ENCODE measurements around the gene HDAC7.
"Not testable (repeated sequence)": the region's sequence is repeated elsewhere in the genome, so short reads cannot be mapped to it uniquely, and the experiment has no call there.

HDAC7 gene

DNA sequence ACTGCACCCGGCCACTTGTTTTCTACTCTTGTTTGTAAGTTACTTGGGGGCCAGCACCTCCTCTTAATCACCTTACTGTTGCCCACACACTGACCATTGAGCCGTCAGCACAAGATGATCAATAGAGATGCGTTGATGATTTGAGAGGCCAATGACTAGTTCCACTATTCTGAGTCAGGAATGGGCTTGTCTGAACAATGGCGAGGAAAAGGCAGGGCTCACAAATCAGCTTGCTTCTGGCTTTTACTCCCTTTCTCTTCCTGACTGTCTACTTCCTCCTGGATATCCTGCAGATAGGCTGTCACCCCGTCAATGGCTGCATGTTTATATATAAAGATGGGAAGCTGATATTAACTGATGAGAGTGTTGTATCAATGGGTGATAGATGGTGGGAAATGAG, 29.1 kb upstream of the HDAC7 start:
- DNase-seq: no peak

DNA sequence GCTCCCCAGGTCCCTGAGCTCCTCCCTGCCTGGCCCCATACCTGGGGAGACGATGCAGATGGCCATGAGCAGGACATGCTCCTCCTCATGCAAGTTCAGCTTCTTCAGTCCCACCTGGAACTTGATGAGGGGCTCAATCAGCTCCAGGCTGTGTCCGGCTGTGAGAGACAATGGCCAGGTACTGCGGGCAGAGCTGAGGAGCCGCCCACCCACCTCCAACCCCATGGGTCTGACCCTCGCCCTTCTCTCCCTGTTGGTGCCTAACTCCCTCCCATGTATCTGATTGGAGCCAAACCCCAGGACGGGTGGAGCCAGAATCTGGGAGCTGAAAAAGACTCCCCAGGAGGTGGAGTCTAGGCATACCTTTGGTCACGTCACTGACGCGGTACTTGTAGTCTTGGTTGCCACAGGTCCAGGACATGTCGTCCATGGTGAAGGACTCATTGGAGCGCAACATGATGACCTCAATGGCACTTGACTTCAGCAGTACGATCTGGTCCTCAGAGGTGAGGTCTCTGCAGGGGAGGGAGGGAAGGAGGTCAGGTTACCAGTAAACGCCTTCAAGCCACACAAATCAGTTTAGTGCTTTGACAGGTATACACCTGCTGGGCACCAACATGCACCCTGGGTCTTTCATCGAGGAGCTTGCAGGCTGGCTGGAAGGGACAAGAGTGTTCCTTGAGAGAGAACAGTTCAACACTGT, 26.7 kb upstream of the HDAC7 start:
- DNase-seq: no peak

DNA sequence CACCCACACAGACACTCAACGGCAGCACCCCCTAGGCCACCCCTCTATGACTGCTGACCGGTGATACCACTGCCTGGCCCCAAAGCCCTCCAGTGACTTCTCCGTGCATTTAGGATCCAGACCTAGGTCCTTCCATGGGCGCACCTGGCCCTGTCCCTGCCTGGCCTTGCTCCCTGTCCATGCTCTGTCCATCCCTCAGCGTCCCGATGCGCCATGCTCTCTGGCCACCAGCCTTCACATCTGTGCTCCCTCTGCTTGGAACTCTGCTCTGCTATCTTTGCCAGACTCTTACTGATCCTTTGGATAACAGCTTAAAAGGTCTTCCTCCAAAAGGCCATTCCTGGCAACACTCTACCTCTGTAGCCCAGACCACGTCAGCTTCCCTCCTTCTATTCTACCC, 25.4 kb upstream of the HDAC7 start:
- DNase-seq: no peak

DNA sequence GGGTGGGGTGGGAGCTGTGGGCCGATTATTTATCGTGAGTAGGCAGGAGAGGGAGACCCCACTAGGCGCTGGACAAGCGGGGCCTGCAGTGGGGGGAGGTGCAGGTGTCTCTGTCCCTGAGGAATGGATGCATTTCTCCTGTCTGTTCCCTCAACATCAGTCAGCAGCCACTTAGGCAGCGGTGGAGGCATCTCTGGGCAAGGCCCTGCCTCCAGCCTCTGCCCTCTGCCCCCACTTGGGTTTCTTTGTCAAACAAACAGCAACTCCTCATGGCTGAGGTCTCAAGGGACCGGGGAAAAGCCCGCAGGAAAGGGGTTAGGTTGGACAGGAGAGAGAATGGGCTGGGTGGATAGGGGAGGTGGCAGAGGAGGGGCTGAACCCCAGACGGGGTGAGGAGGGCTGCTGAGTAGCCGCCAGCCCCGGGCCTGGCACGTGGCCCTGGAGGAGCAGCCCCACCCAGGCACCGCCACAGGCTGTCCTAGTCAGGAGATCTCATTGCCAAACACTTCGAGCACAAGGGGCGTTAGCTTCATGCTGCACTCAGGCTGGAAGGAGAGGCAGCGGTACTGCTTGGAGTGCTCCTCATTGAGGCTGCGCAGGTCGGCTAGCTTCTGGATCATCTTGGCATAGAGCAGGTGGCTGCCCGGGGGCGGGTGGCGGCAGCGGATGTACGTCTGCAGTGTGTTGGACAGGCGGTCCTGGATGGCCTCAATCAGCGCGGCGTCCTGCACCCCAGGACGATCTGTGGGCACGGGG, 24.7 kb upstream of the HDAC7 start:
- DNase-seq: no peak

DNA sequence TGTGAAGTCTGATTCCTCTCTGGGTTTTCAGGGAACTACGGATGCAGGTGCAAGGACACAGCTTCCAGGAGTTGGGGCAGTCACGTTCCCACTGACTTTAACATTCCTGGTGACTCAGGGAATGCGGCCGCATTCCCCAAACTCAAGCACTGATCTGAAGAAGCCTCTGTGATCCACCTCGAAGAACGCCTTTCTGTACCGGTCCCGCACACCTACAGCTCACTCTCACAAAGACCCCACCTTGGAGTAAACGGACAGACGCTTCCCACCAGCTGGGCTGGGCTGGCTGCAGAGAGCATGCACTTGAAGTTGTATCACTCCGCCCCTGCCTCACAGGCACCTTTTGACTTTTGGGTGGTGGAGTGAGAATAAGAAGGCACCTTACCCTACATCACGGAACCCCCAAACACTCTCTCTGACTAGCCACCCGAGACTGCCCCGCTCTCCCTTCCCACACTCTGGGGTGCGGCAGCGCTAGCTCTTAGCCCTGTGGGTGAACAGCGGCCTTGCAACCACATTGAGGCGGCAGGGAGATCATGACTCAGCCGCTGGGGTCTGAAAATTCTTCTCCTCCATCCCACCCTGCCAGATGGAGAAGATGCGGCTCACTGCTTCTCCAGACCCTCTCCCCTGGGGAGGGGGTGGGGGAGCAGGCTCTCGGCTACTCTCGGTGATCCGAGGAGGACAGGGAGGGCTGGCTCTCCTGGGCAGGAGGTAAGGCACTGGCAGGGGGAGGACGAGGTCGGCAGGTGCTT, 23.7 kb upstream of the HDAC7 start:
- DNase-seq: no peak

DNA sequence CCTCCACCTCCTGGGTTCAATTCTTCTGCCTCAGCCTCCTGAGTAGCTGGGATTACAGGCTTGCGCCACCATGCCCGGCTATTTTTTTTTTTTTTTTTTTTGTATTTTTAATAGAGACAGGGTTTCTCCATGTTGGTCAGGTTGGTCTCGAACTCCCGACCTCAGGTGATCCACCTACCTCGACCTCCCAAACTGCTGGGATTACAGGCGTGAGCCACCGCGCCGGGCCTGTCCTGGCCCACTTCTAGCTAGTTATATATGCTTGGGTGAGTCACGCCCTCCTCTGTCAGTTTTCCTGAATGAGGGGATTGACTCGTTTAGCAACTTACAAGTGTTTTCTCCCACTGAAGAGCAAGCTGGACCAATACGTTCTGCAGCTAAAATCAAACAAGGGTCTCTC, 22.8 kb upstream of the HDAC7 start:
- DNase-seq: not testable (repeated sequence)

DNA sequence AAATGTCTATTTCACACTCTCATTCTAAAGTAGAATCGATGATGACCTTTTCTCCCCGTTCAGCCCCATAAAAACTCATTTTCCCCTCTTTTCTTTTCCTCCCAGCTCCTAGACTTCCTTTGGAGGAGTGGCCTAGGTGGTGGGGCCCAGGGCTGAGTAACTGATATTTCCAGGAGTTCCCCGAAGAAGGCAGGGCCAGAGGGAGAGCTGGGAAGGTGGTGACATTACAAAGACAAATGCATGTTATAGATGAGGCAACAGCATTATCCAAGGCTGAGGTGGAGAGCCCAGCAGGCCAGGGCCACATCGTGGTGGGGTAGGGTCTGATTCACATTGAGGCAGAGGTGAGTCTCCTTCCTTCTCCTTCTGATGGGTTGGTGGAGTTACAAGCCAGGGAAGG, 22.2 kb upstream of the HDAC7 start:
- DNase-seq: no peak

DNA sequence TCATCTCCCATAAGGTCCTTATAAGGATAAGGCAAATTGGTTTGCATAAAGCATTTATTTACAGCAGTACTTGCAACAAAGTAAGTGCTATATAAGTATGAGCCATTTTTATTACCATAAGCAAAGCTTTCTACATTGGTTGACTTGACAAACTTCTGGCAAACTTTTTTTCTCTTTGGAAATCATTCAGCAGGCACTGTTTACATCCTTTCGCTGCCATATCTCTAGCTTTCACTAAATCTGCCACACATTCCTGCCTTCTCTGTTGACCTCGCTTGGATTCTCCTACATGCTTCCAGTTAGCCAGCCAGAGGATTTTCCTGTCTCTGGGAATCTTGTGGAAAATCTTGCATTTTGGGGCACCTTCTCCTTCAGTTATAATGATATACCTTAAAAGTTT, 21.8 kb upstream of the HDAC7 start:
- no peak for DNase-seq

DNA sequence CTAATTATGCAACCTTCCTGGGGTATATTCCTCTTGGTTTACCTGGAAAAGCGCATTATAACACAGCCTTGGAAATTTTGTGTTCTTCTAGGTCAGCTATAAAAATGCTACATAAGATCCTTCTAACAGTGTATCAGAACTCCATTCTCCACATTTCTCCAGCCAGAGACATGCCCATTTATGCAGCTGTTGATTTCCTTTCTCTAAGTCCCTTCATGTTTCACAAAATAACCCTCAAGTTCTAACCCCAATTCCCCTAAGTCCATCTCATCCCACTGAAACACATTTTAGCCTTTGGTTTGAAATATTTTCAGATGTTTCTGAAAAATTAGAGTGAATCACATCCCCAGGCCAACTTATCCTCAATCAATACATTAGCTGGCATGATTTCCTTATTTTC, 20.9 kb upstream of the HDAC7 start:
- DNase-seq: no peak

DNA sequence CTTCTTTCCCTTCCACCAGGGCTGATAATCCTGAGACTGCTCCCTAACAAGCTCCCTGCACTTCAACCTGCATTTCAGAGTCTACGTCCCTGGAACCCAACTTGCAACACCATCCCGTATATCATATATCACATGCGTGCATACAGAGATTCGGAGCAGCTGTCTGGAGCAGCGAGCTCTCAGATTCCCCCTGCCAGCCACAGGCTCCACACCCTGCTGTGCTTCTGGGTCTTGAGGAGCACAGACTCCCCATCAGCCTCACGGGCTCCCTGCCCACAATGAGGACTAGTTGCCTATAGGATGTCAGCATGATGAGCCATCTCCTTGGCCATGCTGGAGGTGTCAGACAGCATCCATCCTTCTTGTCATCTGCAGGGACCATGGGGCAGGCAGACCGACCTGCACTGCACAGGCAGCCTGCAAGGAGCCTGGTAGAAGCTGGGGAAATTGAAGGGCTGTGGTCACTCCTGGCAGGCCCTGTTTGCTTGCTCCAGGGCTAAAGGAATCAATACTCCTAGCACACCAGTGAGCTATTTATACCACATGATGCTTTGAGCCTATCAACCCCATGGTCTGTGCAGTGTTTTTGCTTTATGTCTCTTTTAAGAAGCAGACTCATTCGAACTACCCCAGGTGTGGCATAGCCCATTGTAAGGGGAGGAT, 19.6 kb upstream of the HDAC7 start:
- no peak for DNase-seq

DNA sequence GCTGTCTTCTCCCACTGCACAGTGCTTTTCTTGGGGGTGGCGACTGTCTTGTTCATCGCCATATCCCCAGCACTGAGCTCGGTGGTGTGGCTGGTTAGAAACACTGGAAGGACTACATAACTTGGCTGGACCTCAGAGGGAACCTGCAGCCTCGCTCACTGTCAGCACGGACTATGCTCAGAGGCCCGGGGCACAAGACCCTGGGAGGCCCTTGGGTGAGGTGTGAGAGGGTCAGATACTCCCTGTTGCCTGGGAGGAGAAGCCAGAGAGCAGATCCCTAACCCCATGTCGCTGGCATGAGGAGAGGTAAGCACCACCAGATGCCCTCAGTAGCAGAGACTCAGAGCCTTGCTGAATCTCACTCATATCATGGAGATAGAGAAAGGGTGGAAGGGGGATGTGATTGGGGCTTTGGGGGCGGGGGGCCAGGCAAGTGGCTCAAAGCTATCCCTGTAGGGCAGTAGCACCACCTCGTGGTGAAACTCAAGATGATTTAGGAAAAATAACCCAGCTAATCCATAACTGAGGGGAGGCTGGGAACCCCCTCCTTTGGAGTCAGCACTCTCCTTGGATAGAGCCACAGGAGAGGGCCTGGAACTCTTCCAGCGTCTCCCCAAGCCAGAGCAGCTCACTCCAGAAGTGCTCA, 18.7 kb upstream of the HDAC7 start:
- peak; percentile 50 for DNase-seq

DNA sequence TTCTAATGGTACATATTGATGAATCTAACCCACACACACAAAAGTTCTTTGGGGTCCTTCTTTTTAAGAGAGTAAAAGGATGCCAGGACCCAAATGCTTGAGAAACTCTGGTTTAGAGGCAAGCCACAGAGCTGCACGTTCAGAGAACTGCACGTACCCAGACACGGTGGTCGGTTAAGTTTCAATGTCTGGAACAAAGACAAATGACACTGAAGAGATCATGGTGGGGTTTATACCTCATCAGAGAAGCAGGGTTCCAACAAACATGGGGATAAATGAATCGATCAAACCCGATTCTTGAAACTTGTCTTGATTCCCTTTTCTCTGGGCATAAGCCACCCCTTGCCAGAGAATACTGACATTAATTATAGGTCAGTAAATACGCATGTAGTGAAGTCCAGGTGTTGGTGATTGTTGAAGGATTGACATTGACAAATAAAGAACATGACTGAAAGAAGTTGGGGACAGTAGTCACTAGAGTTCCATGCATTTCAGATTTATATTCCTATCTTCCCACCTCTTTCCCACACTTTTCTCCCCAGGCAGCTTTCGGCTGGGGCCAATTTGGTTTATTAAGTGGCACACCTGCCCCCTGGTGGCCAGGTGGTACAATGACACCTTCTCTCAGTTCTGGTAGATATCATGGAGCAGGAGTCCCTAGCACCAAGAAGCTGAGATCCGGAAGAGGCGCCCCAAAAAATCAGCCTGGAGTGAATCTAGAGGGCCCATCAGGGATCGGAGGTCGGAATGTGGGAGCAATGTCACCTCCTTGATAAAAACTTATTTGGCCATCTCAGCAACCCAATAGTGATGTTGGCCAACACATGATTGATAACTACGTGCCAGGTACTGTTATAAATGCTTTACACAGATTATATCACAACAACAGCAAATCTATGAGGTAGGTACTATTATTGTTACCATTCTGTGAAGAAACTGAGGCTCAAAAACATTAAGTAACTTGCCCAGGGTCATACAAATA, 17.8 kb upstream of the HDAC7 start:
- peak; percentile 58 for DNase-seq

DNA sequence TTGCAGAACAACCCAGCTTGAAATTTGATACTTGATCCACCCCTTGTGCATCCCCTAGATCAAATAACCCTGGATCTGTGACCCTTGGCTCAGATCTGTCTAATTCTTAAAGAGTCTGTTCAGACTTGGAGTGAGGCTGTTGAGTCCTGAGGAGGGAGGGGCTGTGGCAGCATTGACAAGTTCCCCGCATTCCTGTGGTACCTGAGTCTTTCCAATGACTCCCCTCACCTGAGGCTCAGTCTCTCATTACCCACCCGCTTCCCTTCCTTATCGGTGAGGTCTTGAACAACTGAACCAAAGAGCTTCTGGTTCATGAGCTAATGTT, 16.1 kb upstream of the HDAC7 start:
- no peak for DNase-seq

DNA sequence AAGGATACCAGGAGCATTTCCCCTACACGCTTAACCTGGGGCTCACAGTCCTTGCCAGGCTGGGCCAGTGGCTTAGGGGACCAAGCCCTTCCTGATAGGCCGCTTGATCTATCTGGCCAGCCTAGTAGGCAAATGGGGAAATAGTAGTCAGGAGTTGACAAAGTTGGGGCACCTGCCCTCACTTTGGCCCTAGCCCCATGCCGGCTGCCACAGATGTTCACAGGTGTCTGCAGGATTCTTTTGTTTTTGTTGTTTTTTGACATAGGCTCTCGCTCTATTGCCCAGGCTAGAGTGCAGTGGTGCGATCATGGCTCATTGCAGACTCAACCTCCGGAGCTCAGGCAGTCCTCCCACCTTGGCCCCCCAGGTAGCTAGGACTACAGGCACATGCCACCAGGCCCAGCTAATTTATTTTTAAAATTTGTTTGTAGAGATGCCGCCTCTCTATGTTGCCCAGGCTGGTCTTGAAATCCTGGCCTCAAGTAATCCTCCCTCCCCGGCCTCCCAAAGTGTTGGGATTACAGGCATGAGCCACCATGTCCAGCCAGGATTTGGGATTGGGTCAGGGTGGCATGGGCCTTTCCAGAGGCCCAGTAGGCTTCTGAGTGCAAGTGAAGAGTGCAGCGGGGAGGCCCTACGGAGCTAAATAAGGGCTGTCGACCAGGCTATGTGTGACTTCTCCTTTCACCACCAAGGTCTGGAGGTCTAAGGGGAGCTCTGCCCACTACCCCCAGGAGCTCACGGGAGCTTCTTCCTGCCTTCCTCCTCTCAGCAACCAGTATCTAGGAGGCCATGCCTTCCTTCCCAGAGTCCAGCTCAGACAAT, 15.5 kb upstream of the HDAC7 start:
- DNase-seq: no peak

DNA sequence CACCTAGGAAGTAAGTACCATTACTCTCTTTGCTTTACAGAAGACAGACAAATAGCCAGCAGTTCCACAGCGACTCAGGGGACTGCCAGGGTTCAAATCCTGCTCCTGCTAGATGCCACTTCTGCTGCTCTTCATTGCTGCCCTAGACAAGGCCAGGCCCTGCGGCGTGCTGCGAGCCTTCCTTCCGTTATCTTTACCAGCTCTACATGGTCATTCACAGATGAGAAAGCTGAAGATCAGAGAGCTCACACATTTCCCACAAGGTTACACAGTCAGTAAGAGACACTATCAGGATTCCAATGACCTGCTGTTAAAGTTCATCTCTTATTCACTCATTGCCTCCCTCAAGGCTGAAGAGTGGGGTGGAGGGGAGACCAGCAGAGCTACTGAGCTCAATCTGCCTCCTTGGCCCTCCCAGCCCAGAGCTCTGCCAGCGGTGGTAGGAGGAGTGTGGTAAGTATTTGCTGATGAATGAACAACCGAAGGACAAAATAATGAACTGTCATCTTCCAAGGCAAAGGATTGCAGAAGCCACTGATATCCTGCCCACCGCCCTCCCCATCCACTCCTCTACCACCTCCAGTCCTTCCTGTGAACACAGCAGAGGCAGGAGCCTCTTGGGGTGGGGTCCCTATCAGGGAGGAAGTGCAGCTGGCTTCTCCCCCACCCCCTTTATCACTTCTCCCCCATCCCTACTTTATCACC, 14.6 kb upstream of the HDAC7 start:
- DNase-seq: no peak

DNA sequence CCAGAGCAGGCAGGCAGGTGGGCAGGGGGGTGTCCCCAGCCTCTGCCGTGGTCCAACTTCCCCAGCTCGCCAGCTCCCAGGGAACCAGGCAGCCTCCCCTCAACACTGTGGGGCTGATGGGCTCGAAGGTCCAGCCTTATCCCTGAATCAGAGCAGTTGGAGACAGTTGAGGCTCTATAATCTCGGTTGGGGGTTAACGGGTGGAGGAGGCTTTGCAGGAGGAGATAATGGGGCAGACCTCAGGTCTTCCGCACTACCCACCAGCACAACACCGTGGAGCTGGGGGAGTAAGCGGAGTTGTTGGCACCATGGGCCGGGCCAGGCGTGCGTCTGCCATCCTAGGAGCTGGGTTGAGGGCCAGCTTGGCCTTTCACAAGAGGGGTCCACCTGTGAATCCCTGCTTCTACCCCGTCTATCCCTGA, 13.9 kb upstream of the HDAC7 start:
- no peak for DNase-seq

DNA sequence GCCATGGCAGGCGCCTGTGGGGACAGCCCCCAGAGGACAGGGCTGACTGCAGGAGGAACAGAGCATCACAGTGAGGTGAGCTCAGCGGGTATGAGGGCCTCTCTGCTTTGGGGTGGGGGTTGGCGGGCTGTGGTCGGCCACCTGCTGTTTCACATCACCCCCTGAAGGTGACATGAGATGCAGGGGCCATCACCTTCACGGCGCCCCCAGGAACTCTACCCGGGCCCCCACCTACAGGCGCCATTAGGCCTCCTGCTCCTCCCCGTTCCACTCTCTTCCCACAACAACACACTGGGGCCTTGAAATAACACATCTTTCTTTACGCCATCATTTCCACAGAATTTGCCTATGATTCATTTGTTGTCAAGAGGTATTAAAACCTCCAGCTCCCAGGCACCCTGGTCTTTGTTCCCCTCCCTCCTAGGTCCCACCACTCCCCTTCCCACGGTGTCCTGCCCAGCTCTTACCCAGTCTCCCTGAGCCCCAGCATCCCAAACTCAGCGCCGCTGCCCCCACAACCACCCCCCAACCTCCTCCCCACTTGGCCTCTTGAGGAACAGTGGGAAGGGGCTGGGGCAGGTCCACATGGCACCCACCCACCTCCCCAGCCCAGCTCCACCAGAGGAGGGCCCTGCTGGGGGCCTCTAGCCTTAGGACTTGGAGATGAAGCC, 12.7 kb upstream of the HDAC7 start:
- DNase-seq: no peak

DNA sequence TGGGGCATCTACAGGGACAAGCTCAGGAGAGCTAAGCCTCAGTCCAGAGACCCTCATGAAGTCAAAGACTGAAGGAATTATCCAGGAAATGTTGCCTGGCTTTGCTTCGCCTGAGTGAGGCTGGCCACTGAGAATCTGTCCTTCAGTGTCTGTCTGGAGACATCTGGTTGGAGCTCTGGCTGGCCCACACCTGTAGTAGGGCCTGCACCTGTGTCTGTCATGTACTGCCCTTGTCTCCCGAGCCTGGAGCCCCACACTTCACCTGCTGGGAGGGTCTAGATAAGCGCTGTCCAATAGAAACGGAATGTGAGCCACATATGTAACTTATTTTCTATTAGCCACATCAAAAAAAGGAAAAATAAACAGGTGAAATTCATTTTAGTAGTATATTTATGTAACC, 9.9 kb upstream of the HDAC7 start:
- no peak for DNase-seq

DNA sequence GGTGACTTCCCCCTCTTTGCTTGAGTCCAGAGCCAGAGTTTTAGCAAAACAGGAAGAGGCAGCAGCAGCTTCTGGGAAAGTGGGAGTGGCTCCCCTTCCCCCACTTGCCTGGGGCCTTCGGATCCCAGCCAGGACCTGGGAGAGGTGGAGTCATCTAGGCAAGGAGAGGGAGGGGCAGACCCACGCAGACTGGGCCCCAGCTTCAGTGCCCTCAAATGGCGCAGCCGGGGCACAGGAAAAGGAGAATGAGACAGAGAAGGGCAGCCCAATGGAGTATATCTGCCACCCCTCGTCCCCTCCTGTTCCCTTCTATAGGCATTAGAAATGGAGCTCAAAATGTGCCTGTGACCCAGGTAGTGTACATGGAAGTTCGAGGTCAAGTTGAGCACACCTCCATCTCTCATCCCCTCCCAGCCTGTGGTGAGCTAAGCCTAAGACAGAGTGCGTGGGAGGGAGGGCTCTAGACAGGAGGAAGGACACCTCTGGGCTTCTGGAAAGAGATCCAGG, 9.3 kb upstream of the HDAC7 start:
- no peak for DNase-seq

Data from COR-L47 (cell line).